Measurements from ENCODE around the gene HOXB5. TPM values are rescaled to one million over a fixed set of nuclear protein-coding genes. Genes with fewer than 3 reads are reported as not detected.

Gene HOXB5
- total and polyA plus RNA-seq, 12 donors = 0.12 to 10.5 (median 3.6) TPM

DNA sequence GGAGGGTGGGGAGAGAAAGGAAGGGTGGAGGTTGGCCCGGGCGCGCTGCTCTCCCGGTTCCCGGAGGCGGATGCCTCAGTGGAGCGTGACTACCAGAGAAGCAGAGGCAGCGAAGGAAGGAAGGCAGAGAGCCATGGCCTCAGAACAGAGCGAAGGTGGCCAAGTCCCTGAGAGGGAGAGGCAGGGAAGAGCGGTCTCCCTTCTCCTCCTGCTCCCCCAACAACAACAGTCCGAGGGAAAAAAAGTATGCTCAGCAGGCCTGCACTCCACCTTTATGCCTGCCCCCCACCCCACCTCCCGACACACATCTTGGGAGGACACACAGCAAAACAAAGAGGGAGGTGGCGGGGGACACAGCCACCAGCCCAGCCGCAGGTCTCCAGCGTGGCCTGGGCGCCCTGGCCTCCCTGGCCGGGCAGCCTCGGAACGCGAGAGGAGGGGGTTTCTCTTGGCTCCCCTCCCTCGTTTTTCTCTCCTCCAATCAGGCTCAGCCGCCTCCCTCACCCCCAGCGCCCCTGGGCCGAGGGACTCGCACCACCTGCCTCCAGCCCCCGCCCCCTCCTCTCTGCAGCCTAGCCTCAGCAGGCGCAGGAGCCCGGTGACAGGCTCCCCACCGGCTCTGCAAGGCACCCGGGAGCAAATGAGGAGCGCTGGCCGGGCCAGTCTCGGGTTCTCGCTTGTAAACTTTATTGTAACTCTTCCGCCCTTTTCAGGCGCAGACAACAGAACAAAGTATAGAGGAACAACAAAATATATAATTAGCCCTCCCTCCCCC lies 18.3 kb upstream of the HOXB5 start:
- peak overlapping the region in 1 of 4 donors; percentile 79 for H3K4me3 ChIP-seq
- peak in 5 of 7 donors; percentile 53 to 68 (median 60) for DNase-seq
- no peaks in the 10 kb centered on the region for H3K36me3 ChIP-seq (replicated peaks in 1 of 2)
- no peak for TF ChIP-seq CTCF (IDR thresholded peaks at IDR 0.05)
- TF ChIP-seq POLR2A (IDR thresholded peaks at IDR 0.05) = no peak
- peaks cover 22% of the 10 kb centered on the region for H3K27me3 ChIP-seq
- no peaks in the 10 kb centered on the region for H3K9me3 ChIP-seq (replicated peaks in 1 of 3)
- intact Hi-C loops (cut with DNase I) = loop anchor here in 1 of 2 donors (10.0 kb wide), 1 partner anchor 587 kb away; no protein-coding TSS in a partner anchor
- peaks cover 3 to 21% of the 10 kb centered on the region in 2 donors for H3K4me1 ChIP-seq (replicated peaks in 1 of 2)
- H3K27ac ChIP-seq = peak overlapping the region in 4 of 5 donors; percentile 74 to 88 (median 78)
- WGBS, 4 donors = 10 to 18% (median 13%) methylated on average over 24 to 36 of the region's 36 CpGs

DNA sequence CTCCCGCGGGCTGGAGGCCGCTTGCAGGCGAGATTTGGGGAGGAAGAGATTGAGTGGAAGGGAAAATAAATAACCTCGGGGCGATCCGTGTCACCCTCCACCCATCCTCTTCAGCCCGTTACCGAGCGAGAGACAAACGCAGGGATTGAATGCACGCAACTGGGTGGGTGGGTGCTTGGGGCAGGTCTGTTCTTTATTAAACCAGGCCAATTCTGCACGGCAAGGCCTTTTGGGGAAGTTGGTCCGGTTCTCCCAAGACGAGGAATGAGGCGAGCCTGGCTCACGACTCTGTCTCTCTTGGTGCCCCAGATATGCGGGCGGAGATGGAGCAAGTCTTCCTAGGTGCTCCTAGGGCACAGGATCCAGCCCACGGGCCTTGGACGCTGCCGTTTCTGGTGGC lies 17.6 kb upstream of the HOXB5 start:
- no peak for TF ChIP-seq POLR2A (IDR thresholded peaks at IDR 0.05)
- no peak for TF ChIP-seq CTCF (IDR thresholded peaks at IDR 0.05)
- Histone ChIP-seq H3K9me3 (replicated peaks in 1 of 3) (no peaks in the 10 kb centered on the region), H3K27ac (peak overlapping the region; percentile 43 to 88 (median 79)), H3K36me3 (replicated peaks in 1 of 2) (no peaks in the 10 kb centered on the region), H3K27me3 (peaks cover 15% of the 10 kb centered on the region), H3K4me1 (replicated peaks in 1 of 2) (peaks cover 3 to 21% of the 10 kb centered on the region in 2 donors), H3K4me3 (peak overlapping the region in 3 of 4 donors; percentile 50 to 79 (median 60))
- intact Hi-C loops (cut with DNase I) = loop anchor here in 1 of 2 donors (10.0 kb wide), 1 partner anchor 586 kb away; no protein-coding TSS in a partner anchor
- peak in 5 of 7 donors; percentile 33 to 62 (median 54) for DNase-seq
- 1 to 3% (median 2%) methylated on average over 22 of the region's 22 CpGs for WGBS, 4 donors

GRCh38 chr17:48610282-48611211 lies 17.0 kb upstream of the HOXB5 start, which contains the start of gene HOXB7:
Gene HOXB7, minus strand, starts transcription at chr17:48611017. Its CDS starts 99 bp downstream, at chr17:48610918.
- intact Hi-C loops (cut with DNase I) = loop anchor here in 1 of 2 donors (10.0 kb wide), 1 partner anchor 586 kb away; no protein-coding TSS in a partner anchor
- Histone ChIP-seq H3K4me3 (peak within 1 kb of the TSS; percentile 50 to 79 (median 66)), H3K27me3 (peaks cover 9% of the 10 kb centered on the region), H3K27ac (peak within 1 kb of the TSS; percentile 43 to 88 (median 79)), H3K4me1 (replicated peaks in 1 of 2) (peaks cover 3 to 21% of the 10 kb centered on the region in 2 donors), H3K9me3 (replicated peaks in 1 of 3) (no peaks in the 10 kb centered on the region), H3K36me3 (replicated peaks in 1 of 2) (no peaks in the 10 kb centered on the region)
- DNase-seq = peak; percentile 67 to 84 (median 80)
- peak in 1 of 2 donors; percentile 38 for TF ChIP-seq POLR2A (IDR thresholded peaks at IDR 0.05)
- TF ChIP-seq CTCF (IDR thresholded peaks at IDR 0.05) = no peak
- 0 to 1% (median 1%) methylated on average over 23 to 79 of the region's 79 CpGs for WGBS, 4 donors
